Sigmoid colon (tissue), 4 donors: ENCODE data around the gene CLRN2.

Source experiments
- EP300 ChIP-seq, 4 donors: sonication (generic); formaldehyde crosslinking; IDR thresholded peaks; one replicate each; pipeline ENCODE4 v1.6.1; 2017; ENCODE audit warnings: antibody characterized with exemption in 4 of 4
- POLR2A ChIP-seq, 2 donors: fragments of 450-650 bp; IDR thresholded peaks; one replicate each; pipeline ENCODE4 v1.6.1; 2016; ENCODE audit warnings: antibody characterized with exemption in 2 of 2, mild to moderate bottlenecking in 2 of 2, moderate library complexity in 2 of 2
- POLR2AphosphoS5 ChIP-seq, 4 donors: sonication (generic); formaldehyde crosslinking; IDR thresholded peaks; one replicate each; pipeline ENCODE4 v1.6.1; 2017; ENCODE audit warnings: antibody characterized with exemption in 4 of 4
- TF ChIP-seq, protein P1 (sequence below), 4 experiments: fragments of 450-650 bp in 3 of 4; fragments of 200-600 bp in 1 of 4; IDR thresholded peaks; one replicate each; pipeline ENCODE4 v1.5.1; 2016 to 2019; ENCODE audit warnings: antibody characterized with exemption in 4 of 4, mild to moderate bottlenecking in 3 of 4, moderate library complexity in 2 of 4

DNA sequence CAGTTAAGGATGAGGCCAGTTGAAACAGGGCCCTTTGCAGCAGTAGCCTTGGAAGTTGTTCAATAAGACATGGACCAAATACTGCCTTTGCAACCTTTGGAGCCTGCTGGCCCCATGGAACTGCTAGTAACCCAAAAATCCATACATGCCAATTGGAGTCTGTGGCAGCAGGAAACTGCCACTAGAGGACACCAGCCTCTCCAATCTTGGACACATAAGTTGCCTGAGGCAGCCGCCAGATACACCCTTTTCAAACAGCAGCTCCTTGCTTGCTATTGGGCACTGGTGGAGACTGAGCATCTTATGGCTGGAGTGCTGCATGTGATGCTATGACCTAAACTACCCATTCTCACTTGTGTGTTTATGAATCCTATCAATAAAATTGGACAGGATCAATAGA lies 47.2 kb downstream of the CLRN2 start:
- TF ChIP-seq POLR2AphosphoS5 (IDR thresholded peaks at IDR 0.05) (no peak), POLR2A (IDR thresholded peaks at IDR 0.05) (no peak), EP300 (IDR thresholded peaks at IDR 0.05) (no peak)
- TF ChIP-seq, protein P1, sequence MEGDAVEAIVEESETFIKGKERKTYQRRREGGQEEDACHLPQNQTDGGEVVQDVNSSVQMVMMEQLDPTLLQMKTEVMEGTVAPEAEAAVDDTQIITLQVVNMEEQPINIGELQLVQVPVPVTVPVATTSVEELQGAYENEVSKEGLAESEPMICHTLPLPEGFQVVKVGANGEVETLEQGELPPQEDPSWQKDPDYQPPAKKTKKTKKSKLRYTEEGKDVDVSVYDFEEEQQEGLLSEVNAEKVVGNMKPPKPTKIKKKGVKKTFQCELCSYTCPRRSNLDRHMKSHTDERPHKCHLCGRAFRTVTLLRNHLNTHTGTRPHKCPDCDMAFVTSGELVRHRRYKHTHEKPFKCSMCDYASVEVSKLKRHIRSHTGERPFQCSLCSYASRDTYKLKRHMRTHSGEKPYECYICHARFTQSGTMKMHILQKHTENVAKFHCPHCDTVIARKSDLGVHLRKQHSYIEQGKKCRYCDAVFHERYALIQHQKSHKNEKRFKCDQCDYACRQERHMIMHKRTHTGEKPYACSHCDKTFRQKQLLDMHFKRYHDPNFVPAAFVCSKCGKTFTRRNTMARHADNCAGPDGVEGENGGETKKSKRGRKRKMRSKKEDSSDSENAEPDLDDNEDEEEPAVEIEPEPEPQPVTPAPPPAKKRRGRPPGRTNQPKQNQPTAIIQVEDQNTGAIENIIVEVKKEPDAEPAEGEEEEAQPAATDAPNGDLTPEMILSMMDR (IDR thresholded peaks at IDR 0.05) = no peak
